GM21515 (cell line): ENCODE results near the gene DRC7.

Experiments used
- ATAC-seq: cut with Tn5 transposase; IDR thresholded peaks from one replicate; pipeline ENCODE4 v1.9.1; 2021; ENCODE audit not compliant: unreplicated experiment

The DRC7 gene

DNA sequence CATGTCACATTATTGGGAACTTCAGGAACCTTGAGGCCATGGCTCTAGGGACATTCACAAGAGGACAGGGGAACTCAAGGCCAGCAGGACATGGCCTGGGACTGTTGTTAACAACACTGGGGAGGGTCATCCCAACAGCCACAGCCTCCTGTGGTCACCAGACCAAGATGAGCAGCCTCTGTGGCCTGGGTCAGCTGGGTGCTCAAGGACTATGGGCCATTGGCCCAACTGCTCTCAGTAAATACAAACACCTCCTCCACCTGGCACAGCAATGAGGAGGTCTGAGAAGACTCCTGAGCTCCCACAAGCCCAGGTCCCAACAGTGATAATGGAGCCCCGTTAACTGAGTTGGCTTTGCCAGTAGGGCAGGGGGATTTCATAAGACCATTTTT, 86.7 kb downstream of the DRC7 start:
- ATAC-seq: no peak
